ENCODE data around the gene TMEM119. TPM values are rescaled to one million over a fixed set of nuclear protein-coding genes. Genes with fewer than 3 reads are reported as not detected.

The TMEM119 gene
- total and polyA plus RNA-seq, 2 experiments from 2014 or later = 54.4 to 69.7 TPM

DNA sequence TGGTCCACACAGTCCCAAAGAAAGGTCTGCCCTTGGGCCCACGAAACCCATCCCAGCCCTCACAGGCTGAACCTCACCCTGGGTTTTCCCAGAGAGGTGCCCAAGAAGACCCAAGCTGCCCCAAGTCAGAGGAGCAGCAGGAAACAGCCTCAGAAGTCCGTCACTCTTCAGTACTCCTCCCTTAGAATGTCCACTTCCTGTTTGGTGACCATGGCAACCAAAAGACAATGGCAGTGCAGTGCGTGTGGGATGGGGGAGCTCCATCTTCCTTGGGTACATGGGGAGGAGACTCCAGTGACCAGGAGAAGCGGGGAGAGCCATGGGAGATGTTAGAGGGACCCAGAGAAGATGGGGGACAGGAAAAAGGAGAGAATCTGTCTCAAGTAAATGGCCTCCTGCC lies 24.5 kb upstream of the TMEM119 start:
- no peaks in the 10 kb centered on the region for H3K4me1 ChIP-seq (ENCODE audit: insufficient read depth)
- H3K79me2 ChIP-seq = no peaks in the 10 kb centered on the region
- no peak overlapping the region for H3K27ac ChIP-seq
- no peak for DNase-seq (ENCODE audit: low spot score)
- H3K4me3 ChIP-seq = no peak overlapping the region
- H3K4me2 ChIP-seq = no peak overlapping the region
- H3K9me3 ChIP-seq (ENCODE audit: low read depth) = no peaks in the 10 kb centered on the region
- 62% methylated on average over 4 of the region's 4 CpGs for WGBS (ENCODE audit: low lambda C conversion rate, missing lambda C conversion rate)
- no peak overlapping the region for H2AFZ ChIP-seq
- TF ChIP-seq EZH2phosphoT487 (IDR thresholded peaks at IDR 0.05; ENCODE audit: low read depth, severe bottlenecking, unreplicated experiment) (no peak), CTCF (IDR thresholded peaks at IDR 0.05; ENCODE audit: poor library complexity) (no peak), EZH2 (IDR thresholded peaks at IDR 0.05; ENCODE audit: borderline replicate concordance) (no peak)
- H3K36me3 ChIP-seq (replicated peaks; ENCODE audit: insufficient read depth, low read depth) = no peaks in the 10 kb centered on the region
- no peaks in the 10 kb centered on the region for H4K20me1 ChIP-seq (ENCODE audit: insufficient read depth, poor library complexity, severe bottlenecking)
- H3K9me2 ChIP-seq (replicated peaks; ENCODE audit: insufficient read depth) = no peaks in the 10 kb centered on the region
- H3K27me3 ChIP-seq = no peaks in the 10 kb centered on the region

GRCh38 chr12:108621161-108621560 lies 23.3 kb upstream of the TMEM119 start:
- H3K4me1 ChIP-seq (ENCODE audit: insufficient read depth) = no peaks in the 10 kb centered on the region
- no peaks in the 10 kb centered on the region for H3K79me2 ChIP-seq
- H4K20me1 ChIP-seq (ENCODE audit: insufficient read depth, poor library complexity, severe bottlenecking) = no peaks in the 10 kb centered on the region
- TF ChIP-seq CTCF (IDR thresholded peaks at IDR 0.05; ENCODE audit: poor library complexity) (no peak), EZH2phosphoT487 (IDR thresholded peaks at IDR 0.05; ENCODE audit: low read depth, severe bottlenecking, unreplicated experiment) (no peak), EZH2 (IDR thresholded peaks at IDR 0.05; ENCODE audit: borderline replicate concordance) (no peak)
- H3K9me2 ChIP-seq (replicated peaks; ENCODE audit: insufficient read depth) = no peaks in the 10 kb centered on the region
- H3K4me3 ChIP-seq = no peak overlapping the region
- no peak overlapping the region for H2AFZ ChIP-seq
- no peaks in the 10 kb centered on the region for H3K36me3 ChIP-seq (replicated peaks; ENCODE audit: insufficient read depth, low read depth)
- no peak overlapping the region for H3K4me2 ChIP-seq
- WGBS (ENCODE audit: low lambda C conversion rate, missing lambda C conversion rate) = 80% methylated on average over 3 of the region's 3 CpGs
- no peak overlapping the region for H3K27ac ChIP-seq
- no peak for DNase-seq (ENCODE audit: low spot score)
- no peaks in the 10 kb centered on the region for H3K27me3 ChIP-seq
- no peaks in the 10 kb centered on the region for H3K9me3 ChIP-seq (ENCODE audit: low read depth)

DNA sequence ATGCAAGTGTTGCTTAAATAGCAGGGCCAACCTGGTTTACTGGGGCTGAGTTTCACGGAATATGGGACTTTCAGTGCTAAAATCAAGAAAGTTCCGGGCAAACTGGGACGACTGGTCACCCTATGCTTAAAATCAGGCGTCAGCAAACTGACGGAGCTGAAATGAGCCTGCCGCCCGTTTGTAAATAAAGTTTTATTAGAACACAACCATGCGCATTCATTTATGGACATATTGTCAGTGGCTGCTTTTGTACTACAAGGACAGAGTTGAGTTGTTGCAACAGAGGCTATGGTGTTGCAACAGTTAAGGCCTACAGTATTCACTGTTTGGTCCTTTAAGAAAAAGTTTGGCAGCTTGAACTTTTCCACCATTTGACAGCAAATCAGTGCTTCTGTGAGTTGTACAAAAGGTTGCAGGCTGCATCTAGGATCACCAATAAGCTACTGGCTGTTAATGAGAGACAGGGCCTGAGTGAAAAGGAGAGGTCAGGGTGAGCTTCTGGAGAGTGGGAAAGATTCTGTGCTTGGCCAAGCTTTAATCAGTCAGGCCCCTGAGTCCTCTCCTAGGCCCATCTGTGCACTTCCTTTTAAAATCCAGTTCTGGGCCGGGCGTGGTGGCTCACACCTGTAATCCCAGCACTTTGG lies 22.5 kb upstream of the TMEM119 start:
- no peak overlapping the region for H3K27ac ChIP-seq
- H3K36me3 ChIP-seq (replicated peaks; ENCODE audit: insufficient read depth, low read depth) = no peaks in the 10 kb centered on the region
- H4K20me1 ChIP-seq (ENCODE audit: insufficient read depth, poor library complexity, severe bottlenecking) = no peaks in the 10 kb centered on the region
- no peaks in the 10 kb centered on the region for H3K27me3 ChIP-seq
- no peak for DNase-seq (ENCODE audit: low spot score)
- H3K79me2 ChIP-seq = no peaks in the 10 kb centered on the region
- WGBS (ENCODE audit: low lambda C conversion rate, missing lambda C conversion rate) = 95% methylated on average over 10 of the region's 10 CpGs
- TF ChIP-seq EZH2 (IDR thresholded peaks at IDR 0.05; ENCODE audit: borderline replicate concordance) = no peak
- no peak for TF ChIP-seq EZH2phosphoT487 (IDR thresholded peaks at IDR 0.05; ENCODE audit: low read depth, severe bottlenecking, unreplicated experiment)
- no peak for TF ChIP-seq CTCF (IDR thresholded peaks at IDR 0.05; ENCODE audit: poor library complexity)
- no peak overlapping the region for H3K4me2 ChIP-seq
- no peaks in the 10 kb centered on the region for H3K9me2 ChIP-seq (replicated peaks; ENCODE audit: insufficient read depth)
- H3K4me1 ChIP-seq (ENCODE audit: insufficient read depth) = no peaks in the 10 kb centered on the region
- no peak overlapping the region for H3K4me3 ChIP-seq
- H3K9me3 ChIP-seq (ENCODE audit: low read depth) = no peaks in the 10 kb centered on the region
- H2AFZ ChIP-seq = no peak overlapping the region
